ENCODE measurements around the gene IL36A.

Gene IL36A

GRCh38 chr2:113032737-113033136, 27.5 kb downstream of the IL36A start:
- Histone ChIP-seq H3K4me3 (ENCODE audit: insufficient read depth in 1 of 2, low read depth in 1 of 2, low read length in 2 of 2) (no peak overlapping the region), H2BK15ac (ENCODE audit: low read depth, poor library complexity, severe bottlenecking) (no peak overlapping the region), H2BK120ac (ENCODE audit: low read depth, low read length) (no peak overlapping the region), H3K23ac (ENCODE audit: low read length in 2 of 2) (no peak overlapping the region), H3K27me3 (ENCODE audit: control insufficient read depth in 1 of 2, insufficient read depth in 1 of 2, low read length in 2 of 2) (peaks cover 64 to 72% of the 10 kb centered on the region in 2 experiments), H3K9me3 (ENCODE audit: control insufficient read depth, low read length) (no peaks in the 10 kb centered on the region), H2AFZ (ENCODE audit: low read depth, low read length) (no peak overlapping the region), H4K91ac (ENCODE audit: low read length) (no peak overlapping the region), H3K27ac (ENCODE audit: low read length, poor library complexity, severe bottlenecking) (no peak overlapping the region), H3K18ac (ENCODE audit: low read depth in 1 of 2, low read length in 2 of 2) (no peak overlapping the region), H2BK12ac (ENCODE audit: low read length in 2 of 2) (no peak overlapping the region), H3K9ac (ENCODE audit: low read length) (no peak overlapping the region), H2AK5ac (ENCODE audit: low read length, severe bottlenecking) (no peak overlapping the region), H3K4me2 (ENCODE audit: low read length, poor library complexity, severe bottlenecking) (no peak overlapping the region), H3K79me1 (replicated peaks; ENCODE audit: low read length, poor library complexity, severe bottlenecking) (no peaks in the 10 kb centered on the region), H4K8ac (ENCODE audit: low read length) (no peak overlapping the region), H3K36me3 (ENCODE audit: control insufficient read depth in 1 of 2, insufficient read depth in 2 of 2, low read depth in 1 of 2, low read length in 2 of 2) (no peaks in the 10 kb centered on the region), H3K4ac (ENCODE audit: low read depth in 1 of 2, low read length in 2 of 2) (no peak overlapping the region), H3K14ac (ENCODE audit: low read length in 2 of 2) (no peak overlapping the region), H3K4me1 (ENCODE audit: control insufficient read depth, insufficient read depth, low read depth, low read length) (no peaks in the 10 kb centered on the region), H2BK5ac (ENCODE audit: low read depth, low read length, poor library complexity, severe bottlenecking) (no peak overlapping the region)
- no peak for DNase-seq
- 100% methylated on average over 1 of the region's 1 CpG for WGBS

- Histone ChIP-seq H2AK5ac (ENCODE audit: low read length, severe bottlenecking) (no peak overlapping the region), H3K4me2 (ENCODE audit: low read length, poor library complexity, severe bottlenecking) (no peak overlapping the region), H3K14ac (ENCODE audit: low read length in 2 of 2) (no peak overlapping the region), H3K4me3 (ENCODE audit: insufficient read depth in 1 of 2, low read depth in 1 of 2, low read length in 2 of 2) (no peak overlapping the region), H3K79me1 (replicated peaks; ENCODE audit: low read length, poor library complexity, severe bottlenecking) (no peaks in the 10 kb centered on the region), H3K23ac (ENCODE audit: low read length in 2 of 2) (no peak overlapping the region), H2BK12ac (ENCODE audit: low read length in 2 of 2) (no peak overlapping the region), H3K27me3 (ENCODE audit: control insufficient read depth in 1 of 2, insufficient read depth in 1 of 2, low read length in 2 of 2) (peaks cover 61 to 64% of the 10 kb centered on the region in 2 experiments), H3K18ac (ENCODE audit: low read depth in 1 of 2, low read length in 2 of 2) (no peak overlapping the region), H3K9ac (ENCODE audit: low read length) (no peak overlapping the region), H4K8ac (ENCODE audit: low read length) (no peak overlapping the region), H3K9me3 (ENCODE audit: control insufficient read depth, low read length) (no peaks in the 10 kb centered on the region), H2BK5ac (ENCODE audit: low read depth, low read length, poor library complexity, severe bottlenecking) (no peak overlapping the region), H2AFZ (ENCODE audit: low read depth, low read length) (no peak overlapping the region), H3K27ac (ENCODE audit: low read length, poor library complexity, severe bottlenecking) (no peak overlapping the region), H3K4ac (ENCODE audit: low read depth in 1 of 2, low read length in 2 of 2) (no peak overlapping the region), H3K4me1 (ENCODE audit: control insufficient read depth, insufficient read depth, low read depth, low read length) (no peaks in the 10 kb centered on the region), H2BK120ac (ENCODE audit: low read depth, low read length) (no peak overlapping the region), H2BK15ac (ENCODE audit: low read depth, poor library complexity, severe bottlenecking) (no peak overlapping the region), H4K91ac (ENCODE audit: low read length) (no peak overlapping the region), H3K36me3 (ENCODE audit: control insufficient read depth in 1 of 2, insufficient read depth in 2 of 2, low read depth in 1 of 2, low read length in 2 of 2) (no peaks in the 10 kb centered on the region)
- 52% methylated on average over 3 of the region's 3 CpGs for WGBS
- no peak for DNase-seq
These were observed 28.8 kb downstream of the IL36A start for GRCh38 chr2:113034016-113034415.

GRCh38 chr2:113036763-113037162, 31.5 kb downstream of the IL36A start:
- H3K23ac ChIP-seq (ENCODE audit: low read length in 2 of 2) = no peak overlapping the region
- H2BK15ac ChIP-seq (ENCODE audit: low read depth, poor library complexity, severe bottlenecking) = no peak overlapping the region
- no peak overlapping the region for H3K14ac ChIP-seq (ENCODE audit: low read length in 2 of 2)
- DNase-seq = no peak
- H3K9me3 ChIP-seq (ENCODE audit: control insufficient read depth, low read length) = no peaks in the 10 kb centered on the region
- no peak overlapping the region for H3K4me3 ChIP-seq (ENCODE audit: insufficient read depth in 1 of 2, low read depth in 1 of 2, low read length in 2 of 2)
- no peaks in the 10 kb centered on the region for H3K4me1 ChIP-seq (ENCODE audit: control insufficient read depth, insufficient read depth, low read depth, low read length)
- no peak overlapping the region for H2BK5ac ChIP-seq (ENCODE audit: low read depth, low read length, poor library complexity, severe bottlenecking)
- no peak overlapping the region for H4K8ac ChIP-seq (ENCODE audit: low read length)
- no peak overlapping the region for H2AK5ac ChIP-seq (ENCODE audit: low read length, severe bottlenecking)
- no peak overlapping the region for H3K18ac ChIP-seq (ENCODE audit: low read depth in 1 of 2, low read length in 2 of 2)
- no peaks in the 10 kb centered on the region for H3K79me1 ChIP-seq (replicated peaks; ENCODE audit: low read length, poor library complexity, severe bottlenecking)
- H3K4ac ChIP-seq (ENCODE audit: low read depth in 1 of 2, low read length in 2 of 2) = no peak overlapping the region
- H2BK12ac ChIP-seq (ENCODE audit: low read length in 2 of 2) = no peak overlapping the region
- H2BK120ac ChIP-seq (ENCODE audit: low read depth, low read length) = no peak overlapping the region
- H3K4me2 ChIP-seq (ENCODE audit: low read length, poor library complexity, severe bottlenecking) = no peak overlapping the region
- no peaks in the 10 kb centered on the region for H3K36me3 ChIP-seq (ENCODE audit: control insufficient read depth in 1 of 2, insufficient read depth in 2 of 2, low read depth in 1 of 2, low read length in 2 of 2)
- H3K27ac ChIP-seq (ENCODE audit: low read length, poor library complexity, severe bottlenecking) = no peak overlapping the region
- 84% methylated on average over 9 of the region's 9 CpGs for WGBS
- no peak overlapping the region for H3K9ac ChIP-seq (ENCODE audit: low read length)
- no peak overlapping the region for H4K91ac ChIP-seq (ENCODE audit: low read length)
- H3K27me3 ChIP-seq (ENCODE audit: control insufficient read depth in 1 of 2, insufficient read depth in 1 of 2, low read length in 2 of 2) = peaks cover 39 to 40% of the 10 kb centered on the region in 2 experiments
- H2AFZ ChIP-seq (ENCODE audit: low read depth, low read length) = no peak overlapping the region

DNA sequence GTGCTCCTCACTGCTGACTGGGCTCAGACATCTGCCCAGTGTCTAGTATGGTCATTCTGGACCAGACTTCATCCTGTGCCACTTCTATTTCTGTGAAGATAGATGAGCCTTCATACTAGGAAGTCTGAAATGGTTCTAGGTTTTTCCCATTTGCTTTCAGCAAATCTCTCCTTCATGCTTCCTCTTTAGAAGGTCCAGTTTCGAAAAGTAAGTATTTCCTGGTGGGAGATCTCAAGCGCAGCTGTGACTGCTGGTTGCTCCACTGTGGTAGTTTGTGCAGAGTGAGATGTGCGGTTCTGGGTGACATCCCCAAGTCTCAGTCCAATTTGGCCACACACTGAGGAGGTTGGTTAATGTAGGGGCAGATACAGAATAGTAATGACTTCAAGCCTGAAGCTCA, 33.0 kb downstream of the IL36A start:
- no peaks in the 10 kb centered on the region for H3K79me1 ChIP-seq (replicated peaks; ENCODE audit: low read length, poor library complexity, severe bottlenecking)
- no peak overlapping the region for H3K27ac ChIP-seq (ENCODE audit: low read length, poor library complexity, severe bottlenecking)
- no peak overlapping the region for H2BK12ac ChIP-seq (ENCODE audit: low read length in 2 of 2)
- H2AK5ac ChIP-seq (ENCODE audit: low read length, severe bottlenecking) = no peak overlapping the region
- H2BK120ac ChIP-seq (ENCODE audit: low read depth, low read length) = no peak overlapping the region
- WGBS = 62% methylated on average over 3 of the region's 3 CpGs
- H3K4ac ChIP-seq (ENCODE audit: low read depth in 1 of 2, low read length in 2 of 2) = no peak overlapping the region
- no peak overlapping the region for H3K18ac ChIP-seq (ENCODE audit: low read depth in 1 of 2, low read length in 2 of 2)
- H2BK15ac ChIP-seq (ENCODE audit: low read depth, poor library complexity, severe bottlenecking) = no peak overlapping the region
- no peak overlapping the region for H2BK5ac ChIP-seq (ENCODE audit: low read depth, low read length, poor library complexity, severe bottlenecking)
- no peaks in the 10 kb centered on the region for H3K36me3 ChIP-seq (ENCODE audit: control insufficient read depth in 1 of 2, insufficient read depth in 2 of 2, low read depth in 1 of 2, low read length in 2 of 2)
- H4K91ac ChIP-seq (ENCODE audit: low read length) = no peak overlapping the region
- H2AFZ ChIP-seq (ENCODE audit: low read depth, low read length) = no peak overlapping the region
- no peak overlapping the region for H3K23ac ChIP-seq (ENCODE audit: low read length in 2 of 2)
- no peaks in the 10 kb centered on the region for H3K9me3 ChIP-seq (ENCODE audit: control insufficient read depth, low read length)
- no peak overlapping the region for H3K4me2 ChIP-seq (ENCODE audit: low read length, poor library complexity, severe bottlenecking)
- H3K9ac ChIP-seq (ENCODE audit: low read length) = no peak overlapping the region
- H3K4me1 ChIP-seq (ENCODE audit: control insufficient read depth, insufficient read depth, low read depth, low read length) = no peaks in the 10 kb centered on the region
- H3K4me3 ChIP-seq (ENCODE audit: insufficient read depth in 1 of 2, low read depth in 1 of 2, low read length in 2 of 2) = no peak overlapping the region
- peaks cover 30 to 31% of the 10 kb centered on the region in 2 experiments for H3K27me3 ChIP-seq (ENCODE audit: control insufficient read depth in 1 of 2, insufficient read depth in 1 of 2, low read length in 2 of 2)
- no peak for DNase-seq
- no peak overlapping the region for H4K8ac ChIP-seq (ENCODE audit: low read length)
- no peak overlapping the region for H3K14ac ChIP-seq (ENCODE audit: low read length in 2 of 2)
